ENCODE results near the gene TGFB2. TPM values are rescaled to one million over a fixed set of nuclear protein-coding genes. Genes with fewer than 3 reads are reported as not detected.

The TGFB2 gene
- total RNA-seq, 2 experiments from 2014 or later = 0.11 TPM

DNA sequence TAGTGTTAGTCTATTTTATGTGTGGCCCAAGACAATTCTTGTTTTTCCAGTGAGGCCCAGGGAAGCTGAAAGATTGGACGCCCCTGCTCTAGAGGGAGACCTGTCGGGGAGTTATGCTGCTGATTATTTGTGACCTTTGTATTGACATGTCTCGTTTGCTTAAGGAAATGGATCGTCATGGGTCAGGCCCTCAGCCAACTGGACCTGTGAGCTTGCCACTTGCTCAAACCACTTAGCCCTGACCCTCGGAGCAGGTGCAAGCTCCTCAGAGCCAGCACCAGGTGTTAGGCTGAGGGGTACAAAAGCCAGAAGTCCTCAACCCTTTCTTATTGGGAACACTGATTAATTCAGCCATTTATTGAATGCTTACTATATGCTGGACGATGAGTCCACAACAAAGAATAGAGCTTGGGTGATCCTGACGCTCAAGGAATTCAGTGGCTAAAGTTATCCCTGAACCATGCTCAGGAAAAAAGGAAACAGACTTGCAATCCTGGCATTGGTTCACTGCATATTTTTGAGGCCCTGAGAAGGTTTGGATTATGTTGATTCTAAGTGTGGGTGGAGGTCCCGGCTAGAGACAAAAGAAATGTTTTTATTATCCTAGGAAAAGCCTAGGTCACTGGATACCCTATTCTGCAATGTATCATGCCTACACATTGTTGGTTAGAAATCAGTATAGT lies 19.0 kb downstream of the TGFB2 start:
- Histone ChIP-seq H3K36me3 (ENCODE audit: insufficient read depth, low read length) (no peaks in the 10 kb centered on the region), H3K4me1 (ENCODE audit: insufficient read depth, low read length) (no peaks in the 10 kb centered on the region), H3K4me3 (ENCODE audit: low read length) (no peak overlapping the region), H3K27me3 (ENCODE audit: control insufficient read depth in 1 of 2, insufficient read depth in 2 of 2, low read length in 2 of 2) (no peaks in the 10 kb centered on the region), H3K9me3 (ENCODE audit: control insufficient read depth in 1 of 2, insufficient read depth in 1 of 2, low read length in 2 of 2) (no peaks in the 10 kb centered on the region), H3K27ac (ENCODE audit: low read depth in 1 of 2, low read length in 2 of 2) (no peak overlapping the region)
- TF ChIP-seq, protein P1, sequence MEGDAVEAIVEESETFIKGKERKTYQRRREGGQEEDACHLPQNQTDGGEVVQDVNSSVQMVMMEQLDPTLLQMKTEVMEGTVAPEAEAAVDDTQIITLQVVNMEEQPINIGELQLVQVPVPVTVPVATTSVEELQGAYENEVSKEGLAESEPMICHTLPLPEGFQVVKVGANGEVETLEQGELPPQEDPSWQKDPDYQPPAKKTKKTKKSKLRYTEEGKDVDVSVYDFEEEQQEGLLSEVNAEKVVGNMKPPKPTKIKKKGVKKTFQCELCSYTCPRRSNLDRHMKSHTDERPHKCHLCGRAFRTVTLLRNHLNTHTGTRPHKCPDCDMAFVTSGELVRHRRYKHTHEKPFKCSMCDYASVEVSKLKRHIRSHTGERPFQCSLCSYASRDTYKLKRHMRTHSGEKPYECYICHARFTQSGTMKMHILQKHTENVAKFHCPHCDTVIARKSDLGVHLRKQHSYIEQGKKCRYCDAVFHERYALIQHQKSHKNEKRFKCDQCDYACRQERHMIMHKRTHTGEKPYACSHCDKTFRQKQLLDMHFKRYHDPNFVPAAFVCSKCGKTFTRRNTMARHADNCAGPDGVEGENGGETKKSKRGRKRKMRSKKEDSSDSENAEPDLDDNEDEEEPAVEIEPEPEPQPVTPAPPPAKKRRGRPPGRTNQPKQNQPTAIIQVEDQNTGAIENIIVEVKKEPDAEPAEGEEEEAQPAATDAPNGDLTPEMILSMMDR (IDR thresholded peaks at IDR 0.05) = no peak
- no peak overlapping the region for H3K4me3 Mint-ChIP-seq
- no peaks in the 10 kb centered on the region for H3K27me3 Mint-ChIP-seq
- CTCF ChIA-PET = interaction anchor here (1.1 to 1.4 kb wide), 2 partner anchors 13 to 34 kb away, joined by 3 read pairs; no protein-coding TSS in a partner anchor
- ATAC-seq (ENCODE audit: poor library complexity) (no peak), DNase-seq (no peak)
- no peak overlapping the region for H3K27ac Mint-ChIP-seq
- H3K9me3 Mint-ChIP-seq = no peaks in the 10 kb centered on the region
- intact Hi-C loops (cut with DNase I, micrococcal nuclease) = no loop called here
- POLR2A ChIA-PET = interaction anchor here (1.3 kb wide), 1 partner anchor 13 kb away, joined by 3 read pairs; no protein-coding TSS in a partner anchor
- H3K4me1 Mint-ChIP-seq (ENCODE audit: low read depth) = no peaks in the 10 kb centered on the region
- no peaks in the 10 kb centered on the region for H3K36me3 Mint-ChIP-seq (ENCODE audit: low read depth)

DNA sequence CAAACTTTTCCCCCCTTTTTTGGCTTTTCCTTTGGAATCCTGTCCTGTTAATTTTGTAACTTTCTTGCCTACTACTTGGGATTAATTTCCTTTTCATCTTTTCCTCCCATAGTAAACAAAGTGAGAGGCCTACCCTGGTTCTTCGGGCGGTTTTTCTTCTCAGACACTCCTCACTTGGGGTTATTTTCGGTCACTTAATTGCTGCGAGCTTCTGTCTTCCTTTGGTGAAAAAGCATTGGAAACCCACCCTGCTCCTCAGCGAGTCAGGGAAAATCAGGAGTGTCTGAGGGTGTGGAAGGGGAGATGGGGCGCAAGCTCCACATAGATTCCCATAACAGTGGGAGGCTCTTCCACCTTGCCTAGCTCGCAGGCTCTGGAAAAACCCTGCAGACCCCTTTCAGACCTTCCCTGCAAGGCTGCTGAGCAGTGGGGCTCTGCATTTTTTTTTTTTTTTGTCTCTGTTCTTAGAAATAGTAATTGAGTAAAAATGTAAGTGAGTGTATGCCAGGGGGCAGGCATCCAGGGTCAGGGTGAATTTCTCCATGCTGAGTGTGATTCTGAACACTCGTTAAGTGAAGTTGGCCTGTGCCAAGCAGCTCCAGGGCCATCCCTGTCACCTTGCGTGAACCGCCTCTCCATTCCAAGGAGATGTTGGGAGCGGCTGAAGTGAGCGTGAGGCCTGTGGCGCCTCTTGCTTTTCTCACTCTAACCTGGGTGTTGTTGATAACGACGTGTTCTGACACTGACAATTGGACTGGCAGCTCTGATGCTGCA lies 20.3 kb downstream of the TGFB2 start:
- intact Hi-C loops (cut with DNase I, micrococcal nuclease) = no loop called here
- POLR2A ChIA-PET = interaction anchor here (1.3 kb wide), 1 partner anchor 11 kb away, joined by 3 read pairs; no protein-coding TSS in a partner anchor
- H3K4me1 Mint-ChIP-seq (ENCODE audit: low read depth) = no peaks in the 10 kb centered on the region
- Histone ChIP-seq H3K27me3 (ENCODE audit: control insufficient read depth in 1 of 2, insufficient read depth in 2 of 2, low read length in 2 of 2) (no peaks in the 10 kb centered on the region), H3K36me3 (ENCODE audit: insufficient read depth, low read length) (no peaks in the 10 kb centered on the region), H3K27ac (ENCODE audit: low read depth in 1 of 2, low read length in 2 of 2) (no peak overlapping the region), H3K9me3 (ENCODE audit: control insufficient read depth in 1 of 2, insufficient read depth in 1 of 2, low read length in 2 of 2) (no peaks in the 10 kb centered on the region), H3K4me3 (ENCODE audit: low read length) (no peak overlapping the region), H3K4me1 (ENCODE audit: insufficient read depth, low read length) (no peaks in the 10 kb centered on the region)
- ATAC-seq (ENCODE audit: poor library complexity) = no peak
- TF ChIP-seq, protein P1 (IDR thresholded peaks at IDR 0.05) = no peak
- H3K9me3 Mint-ChIP-seq = no peaks in the 10 kb centered on the region
- no peak overlapping the region for H3K4me3 Mint-ChIP-seq
- H3K27me3 Mint-ChIP-seq = no peaks in the 10 kb centered on the region
- no peak for DNase-seq
- CTCF ChIA-PET = no interaction called here
- H3K36me3 Mint-ChIP-seq (ENCODE audit: low read depth) = no peaks in the 10 kb centered on the region
- H3K27ac Mint-ChIP-seq = no peak overlapping the region

DNA sequence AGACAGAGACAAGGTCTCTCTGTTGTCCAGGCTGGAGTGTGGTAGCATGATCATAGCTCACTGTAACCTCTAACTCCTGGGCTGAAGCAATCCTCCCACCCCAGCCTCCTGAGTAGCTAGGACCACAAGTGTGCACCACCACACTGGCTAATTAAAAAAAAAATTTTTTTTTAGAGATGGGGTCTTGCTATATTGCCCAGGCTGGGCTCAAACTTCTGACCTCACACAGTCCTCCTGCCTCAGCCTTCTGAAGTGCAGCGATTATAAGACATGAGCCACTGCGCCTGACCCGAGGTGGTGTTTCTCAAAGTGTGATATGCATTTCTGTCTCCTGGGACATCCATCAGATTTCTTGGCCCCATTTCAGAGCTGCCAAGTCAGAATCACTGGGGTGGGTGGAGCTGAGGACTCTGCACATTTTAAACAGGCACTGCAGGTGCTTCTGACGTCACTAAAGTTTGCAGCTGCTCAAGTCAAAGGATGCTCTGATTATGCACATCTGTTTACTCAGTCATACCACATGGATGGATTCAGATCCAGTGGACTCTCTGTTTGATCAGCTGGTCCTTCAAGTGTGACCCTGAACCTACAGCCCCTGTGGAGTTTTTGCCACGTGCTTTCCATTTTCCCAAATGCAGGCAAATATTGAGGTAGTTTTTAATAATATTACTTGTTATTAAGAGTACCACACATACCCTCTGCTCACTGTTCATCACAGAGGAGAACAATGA lies 21.4 kb downstream of the TGFB2 start:
- TF ChIP-seq, protein P1 (IDR thresholded peaks at IDR 0.05) = no peak
- H3K27ac ChIP-seq (ENCODE audit: low read depth in 1 of 2, low read length in 2 of 2) = no peak overlapping the region
- no peaks in the 10 kb centered on the region for H3K9me3 ChIP-seq (ENCODE audit: control insufficient read depth in 1 of 2, insufficient read depth in 1 of 2, low read length in 2 of 2)
- ATAC-seq (ENCODE audit: poor library complexity) (no peak), DNase-seq (no peak)
- Mint-ChIP-seq H3K9me3 (no peaks in the 10 kb centered on the region), H3K27me3 (no peaks in the 10 kb centered on the region), H3K36me3 (ENCODE audit: low read depth) (no peaks in the 10 kb centered on the region), H3K4me1 (ENCODE audit: low read depth) (no peaks in the 10 kb centered on the region), H3K4me3 (no peak overlapping the region), H3K27ac (no peak overlapping the region)
- H3K4me1 ChIP-seq (ENCODE audit: insufficient read depth, low read length) = no peaks in the 10 kb centered on the region
- CTCF ChIA-PET = no interaction called here
- no peaks in the 10 kb centered on the region for H3K36me3 ChIP-seq (ENCODE audit: insufficient read depth, low read length)
- no peak overlapping the region for H3K4me3 ChIP-seq (ENCODE audit: low read length)
- intact Hi-C loops (cut with DNase I, micrococcal nuclease) = no loop called here
- POLR2A ChIA-PET = no interaction called here
- no peaks in the 10 kb centered on the region for H3K27me3 ChIP-seq (ENCODE audit: control insufficient read depth in 1 of 2, insufficient read depth in 2 of 2, low read length in 2 of 2)

Data from CD4-positive, alpha-beta T cell (primary cell).